Heart left ventricle (tissue), 16 donors: ENCODE data around the gene RNASE12. TPM values are rescaled to one million over a fixed set of nuclear protein-coding genes. Genes with fewer than 3 reads are reported as not detected.

ENCODE experiments used
- ATAC-seq, 4 donors: fragments of 200-7000 bp; cut with Tn5 transposase; one replicate each; pipeline ENCODE4 v1.9.1; 2020 to 2022; ENCODE audit warnings: moderate library complexity in 4 of 4, mild to moderate bottlenecking in 3 of 4, moderate number of reproducible peaks in 1 of 4
- DNase-seq, 5 donors: peaks; one replicate each; pipeline ENCODE4 v3.0.0-alpha.2; 2020
- H3K27ac ChIP-seq, 12 donors: fragments of 200-600 bp; sonication (generic) in 4 of 12; one replicate each; pipeline versions ENCODE4 v1.5.0 to v1.8.0; 2016 to 2022; ENCODE audit warnings: mild to moderate bottlenecking in 2 of 12
- H3K27me3 ChIP-seq, 9 donors: fragments of 200-600 bp; sonication (generic) in 2 of 9; one replicate each; pipeline versions ENCODE4 v1.5.1 to v1.8.0; 2016 to 2022; ENCODE audit warnings: mild to moderate bottlenecking in 3 of 9
- H3K36me3 ChIP-seq, 9 donors: fragments of 200-600 bp; sonication (generic) in 2 of 9; one replicate each; pipeline versions ENCODE4 v1.5.0 to v1.8.0; 2018 to 2022; ENCODE audit warnings: mild to moderate bottlenecking in 2 of 9
- H3K4me1 ChIP-seq, 12 donors: fragments of 200-600 bp; sonication (generic) in 4 of 12; one replicate each; pipeline versions ENCODE4 v1.5.0 to v1.8.0; 2016 to 2022; ENCODE audit warnings: mild to moderate bottlenecking in 3 of 12
- H3K4me3 ChIP-seq, 12 donors: fragments of 200-600 bp; sonication (generic) in 4 of 12; one replicate each; pipeline versions ENCODE4 v1.5.0 to v1.8.0; 2017 to 2022; ENCODE audit warnings: mild to moderate bottlenecking in 9 of 12, moderate library complexity in 4 of 12
- H3K9me3 ChIP-seq, 12 donors: fragments of 200-600 bp; sonication (generic) in 4 of 12; one replicate each; pipeline versions ENCODE4 v1.5.0 to v1.8.0; 2016 to 2022; ENCODE audit warnings: mild to moderate bottlenecking in 1 of 12
- POLR2A ChIP-seq, 2 donors: fragments of 450-650 bp; IDR thresholded peaks; one replicate each; pipeline ENCODE4 v1.6.1; 2017; ENCODE audit warnings: antibody characterized with exemption in 2 of 2, mild to moderate bottlenecking in 2 of 2, moderate library complexity in 2 of 2
- WGBS, 4 donors: extraction: QIAGEN DNeasy Blood & Tissue Kit in 2 of 4; methylation state at CpG; one replicate each; pipeline versions ENCODE4 v1.1.5 to v1.1.7; 2013 to 2018; 5-methylcytosine and 5-hydroxymethylcytosine counted together
- intact Hi-C, 10 donors: fragments of 100-400 bp; cut with DNase I; formaldehyde crosslinking; loops; one replicate each; pipeline versions ENCODE4 v1.11.1 to v1.14.2; 2022
- polyA plus RNA-seq, 2 donors: library from polyadenylated mRNA; stranded (reverse); fragments of 200-250 nt; gene quantifications; one replicate each; pipeline ENCODE4 v1.2.3, GENCODE V29; 2013
- total RNA-seq, 9 donors: library from RNA; depleted of rRNA in 2 of 9; stranded (reverse); fragments of >200 nt in 2 of 9; fragmentation: NEBNext Ultra II Directional in 3 of 9; extraction: Animal tissue kit (Norgen Biotek cat#: 25700) in 3 of 9; gene quantifications; one replicate each; pipeline versions ENCODE4 v1.1.0 to v1.2.4, GENCODE V29; 2016 to 2023
- donor health status: ischemic (EF 13 %, LVEDD 7.1; RV severe dilation, severe dysfunction).
- donor health status: healthy with polysubstance abuse.
- donor health status: DM: no; HTN: yes; CAD: no.
- donor health status: DM: no; HTN: no; CAD: no.
- donor health status: ischemic (EF 25% LVEDD 6.9; RV normal size, moderate dysfunction).
- donor health status: ischemic (EF 25% LVEDD 5.7; RV mildly dilated, moderate dysfunction).
- donor health status: healthy.
- donor health status: DM: yes; HTN: yes; CAD: no.
- donor health status: ischemic (EF 35%, LVEDD 5.7; RV mildly dilated, moderate dysfunction).
- donor health status: nonischemic (EF 11% LVEDD 7.7; RV severe dilation, severe dysfunction).
- donor health status: DM: yes; HTN: yes; CAD: no.
- donor health status: PGD.
- donor health status: ischemic (EF 29% LVEDD 5.4; RV normal size, mild dysfunction).
- donor health status: nonischemic (EF 23%, LVEDD 6.1; RV moderate dilation, normal function).

Gene RNASE12
- total and polyA plus RNA-seq, 11 donors = not detected

- no peaks in the 10 kb centered on the region for H3K36me3 ChIP-seq
- no peak overlapping the region for H3K27ac ChIP-seq
- H3K9me3 ChIP-seq = no peaks in the 10 kb centered on the region
- intact Hi-C loops = no loop called here
- peaks cover 0 to 5% (median 0%) of the 10 kb centered on the region in 9 donors for H3K27me3 ChIP-seq
- WGBS, 4 donors = 41 to 64% (median 59%) methylated on average over 2 to 3 of the region's 3 CpGs
- DNase-seq (no peak), ATAC-seq (no peak)
- no peak overlapping the region for H3K4me3 ChIP-seq
- no peaks in the 10 kb centered on the region for H3K4me1 ChIP-seq
- no peak for TF ChIP-seq POLR2A (IDR thresholded peaks at IDR 0.05)
These were observed 44.3 kb downstream of the RNASE12 start for GRCh38 chr14:20546877-20547276.

Other genes starting within 250 kb of the RNASE12 start
- 10 to 100 TPM in 7 of 9 donors, 1 to 10 TPM in 2; 6.8 to 20.0 (median 16.2) TPM for gene PARP2, start 247.7 kb downstream of the RNASE12 start, total RNA-seq
- 10 to 100 TPM; 10.1 to 21.1 TPM for gene PARP2, start 247.7 kb downstream of the RNASE12 start, polyA plus RNA-seq
- gene TEP1, start 177.9 kb downstream of the RNASE12 start, total RNA-seq = 10 to 100 TPM in 4 of 9 donors, 1 to 10 TPM in 5; 4.1 to 31.3 (median 9.8) TPM
- gene TEP1, start 177.9 kb downstream of the RNASE12 start, polyA plus RNA-seq = 1 to 10 TPM; 7.4 to 9.0 TPM
- under 1 TPM; 0.07 to 1.00 (median 0.58) TPM for gene KLHL33, start 155.2 kb downstream of the RNASE12 start, total RNA-seq
- under 1 TPM; 0.25 to 0.61 TPM for gene KLHL33, start 155.2 kb downstream of the RNASE12 start, polyA plus RNA-seq
- 10 to 100 TPM; 16.1 to 40.9 (median 18.5) TPM for gene OSGEP, start 136.6 kb downstream of the RNASE12 start, total RNA-seq
- 10 to 100 TPM; 21.6 to 30.0 TPM for gene OSGEP, start 136.6 kb downstream of the RNASE12 start, polyA plus RNA-seq
- 10 to 100 TPM; 60.4 to 92.6 (median 76.4) TPM for gene APEX1, start 136.2 kb downstream of the RNASE12 start, total RNA-seq
- gene APEX1, start 136.2 kb downstream of the RNASE12 start, polyA plus RNA-seq = 100 to 1,000 TPM in 1 of 2 donors, 10 to 100 TPM in 1; 47.9 to 109 TPM
- 10 to 100 TPM; 12.3 to 25.3 (median 18.0) TPM for gene PIP4P1, start 129.9 kb downstream of the RNASE12 start, total RNA-seq
- 10 to 100 TPM; 13.9 to 39.8 TPM for gene PIP4P1, start 129.9 kb downstream of the RNASE12 start, polyA plus RNA-seq
- gene PNP, start 122.0 kb downstream of the RNASE12 start, total RNA-seq = 10 to 100 TPM in 6 of 9 donors, 1 to 10 TPM in 3; 4.2 to 38.5 (median 10.5) TPM
- gene PNP, start 122.0 kb downstream of the RNASE12 start, polyA plus RNA-seq = 10 to 100 TPM in 1 of 2 donors, 1 to 10 TPM in 1; 5.9 to 29.8 TPM
- gene RNASE10, start 85.8 kb downstream of the RNASE12 start, total RNA-seq = under 1 TPM in 5 of 9 donors, not detected in 4; 0.21 to 0.34 (median 0.27) TPM
- not detected for gene RNASE10, start 85.8 kb downstream of the RNASE12 start, polyA plus RNA-seq
- gene RNASE9, start 30.3 kb downstream of the RNASE12 start, total RNA-seq = not detected
- gene RNASE9, start 30.3 kb downstream of the RNASE12 start, polyA plus RNA-seq = not detected
- not detected for gene RNASE11, start 3.4 kb downstream of the RNASE12 start, total RNA-seq
- not detected for gene RNASE11, start 3.4 kb downstream of the RNASE12 start, polyA plus RNA-seq
- not detected for gene OR6S1, start 50.3 kb upstream of the RNASE12 start, total RNA-seq
- not detected for gene OR6S1, start 50.3 kb upstream of the RNASE12 start, polyA plus RNA-seq
- 10 to 100 TPM in 3 of 9 donors, 1 to 10 TPM in 6; 4.7 to 22.2 (median 8.1) TPM for gene RNASE4, start 93.2 kb upstream of the RNASE12 start, total RNA-seq
- gene RNASE4, start 93.2 kb upstream of the RNASE12 start, polyA plus RNA-seq = 1 to 10 TPM; 9.8 TPM
- gene ANG, start 97.4 kb upstream of the RNASE12 start, total RNA-seq = 1 to 10 TPM; 2.1 to 9.3 (median 4.0) TPM
- gene ANG, start 97.4 kb upstream of the RNASE12 start, polyA plus RNA-seq = 1 to 10 TPM; 3.3 to 4.3 TPM
- gene EDDM3A, start 154.5 kb upstream of the RNASE12 start, total RNA-seq = not detected
- gene EDDM3A, start 154.5 kb upstream of the RNASE12 start, polyA plus RNA-seq = not detected
- not detected for gene EDDM3B, start 177.0 kb upstream of the RNASE12 start, total RNA-seq
- gene EDDM3B, start 177.0 kb upstream of the RNASE12 start, polyA plus RNA-seq = not detected
- gene RNASE6, start 189.9 kb upstream of the RNASE12 start, total RNA-seq = 10 to 100 TPM in 2 of 9 donors, 1 to 10 TPM in 7; 2.5 to 39.9 (median 5.2) TPM
- 1 to 10 TPM; 1.1 to 6.3 TPM for gene RNASE6, start 189.9 kb upstream of the RNASE12 start, polyA plus RNA-seq
- gene RNASE1, start 211.5 kb upstream of the RNASE12 start, total RNA-seq = 100 to 1,000 TPM; 127 to 654 (median 294) TPM
- 100 to 1,000 TPM; 199 to 242 TPM for gene RNASE1, start 211.5 kb upstream of the RNASE12 start, polyA plus RNA-seq